HL-60 (cell line): ENCODE measurements around the gene DCTPP1.

Experiments used
- CTCF ChIP-seq: IDR thresholded peaks from one replicate; pipeline ENCODE4 v1.5.1; 2011; ENCODE audit warnings: low read length, control low read depth, inconsistent platforms; ENCODE audit not compliant: insufficient read depth
- GABPA ChIP-seq: IDR thresholded peaks from 2 replicates; pipeline ENCODE4 v1.6.1; 2012; ENCODE audit warnings: low read depth
- POLR2AphosphoS5 ChIP-seq: IDR thresholded peaks from 2 replicates; pipeline ENCODE4 v1.6.1; 2012; ENCODE audit warnings: low read depth
- REST ChIP-seq: IDR thresholded peaks from 2 replicates; pipeline ENCODE4 v1.6.1; 2012; ENCODE audit warnings: low read depth; ENCODE audit not compliant: insufficient replicate concordance
- SPI1 ChIP-seq: IDR thresholded peaks from 2 replicates; pipeline ENCODE4 v1.6.1; 2012; ENCODE audit warnings: low read depth, mild to moderate bottlenecking, borderline replicate concordance

GRCh38 chr16:30458561-30459394 is 28.9 kb upstream of the DCTPP1 start:
- TF ChIP-seq POLR2AphosphoS5 (peak; percentile 100), CTCF (no peak), GABPA (peak; percentile 57; the same call in 1 of the 2 replicates), REST (peak; percentile 46), SPI1 (peak; percentile 94)
